ENCODE measurements around the gene ICOS. TPM values are rescaled to one million over a fixed set of nuclear protein-coding genes. Genes with fewer than 3 reads are reported as not detected.
"Not testable (repeated sequence)": the region's sequence is repeated elsewhere in the genome, so short reads cannot be mapped to it uniquely, and the experiment has no call there.

Gene ICOS
- total RNA-seq, 2 donors from 2014 or later, result not detected

- Histone ChIP-seq H3K4me1 (no peaks in the 10 kb centered on the region), H3K4me3 (no peak overlapping the region), H3K27me3 (no peaks in the 10 kb centered on the region), H3K36me3 (no peaks in the 10 kb centered on the region), H3K9me3 (no peaks in the 10 kb centered on the region), H3K27ac (no peak overlapping the region)
- DNase-seq (ENCODE audit: low spot score), result no peak
- no peak for TF ChIP-seq CTCF (IDR thresholded peaks at IDR 0.05)
These were observed 12.2 kb downstream of the ICOS start for GRCh38 chr2:203948733-203949132.

GRCh38 chr2:203949228-203949627 lies 12.7 kb downstream of the ICOS start:
- H3K27me3 ChIP-seq, result no peaks in the 10 kb centered on the region
- H3K9me3 ChIP-seq, result no peaks in the 10 kb centered on the region
- no peak for TF ChIP-seq CTCF (IDR thresholded peaks at IDR 0.05)
- no peak overlapping the region for H3K27ac ChIP-seq
- H3K4me1 ChIP-seq, result no peaks in the 10 kb centered on the region
- H3K4me3 ChIP-seq, result no peak overlapping the region
- H3K36me3 ChIP-seq, result no peaks in the 10 kb centered on the region
- DNase-seq (ENCODE audit: low spot score), result no peak

- no peak overlapping the region for H3K4me3 ChIP-seq
- H3K27ac ChIP-seq, result no peak overlapping the region
- H3K27me3 ChIP-seq, result no peaks in the 10 kb centered on the region
- no peaks in the 10 kb centered on the region for H3K4me1 ChIP-seq
- H3K9me3 ChIP-seq, result no peaks in the 10 kb centered on the region
- no peaks in the 10 kb centered on the region for H3K36me3 ChIP-seq
- no peak for TF ChIP-seq CTCF (IDR thresholded peaks at IDR 0.05)
- DNase-seq (ENCODE audit: low spot score), result no peak
These were observed 14.9 kb downstream of the ICOS start for GRCh38 chr2:203951366-203951902.

GRCh38 chr2:203959265-203959664 lies 22.7 kb downstream of the ICOS start:
- Histone ChIP-seq H3K4me3 (no peak overlapping the region), H3K27me3 (no peaks in the 10 kb centered on the region), H3K27ac (no peak overlapping the region), H3K36me3 (no peaks in the 10 kb centered on the region), H3K4me1 (no peaks in the 10 kb centered on the region), H3K9me3 (no peaks in the 10 kb centered on the region)
- no peak for DNase-seq (ENCODE audit: low spot score)
- TF ChIP-seq CTCF (IDR thresholded peaks at IDR 0.05), result no peak

GRCh38 chr2:203959672-203960071 lies 23.1 kb downstream of the ICOS start:
- Histone ChIP-seq H3K4me1 (no peaks in the 10 kb centered on the region), H3K9me3 (no peaks in the 10 kb centered on the region), H3K27me3 (no peaks in the 10 kb centered on the region), H3K27ac (no peak overlapping the region), H3K4me3 (no peak overlapping the region), H3K36me3 (no peaks in the 10 kb centered on the region)
- DNase-seq (ENCODE audit: low spot score), result no peak
- TF ChIP-seq CTCF (IDR thresholded peaks at IDR 0.05), result no peak

- Histone ChIP-seq H3K27me3 (no peaks in the 10 kb centered on the region), H3K27ac (no peak overlapping the region), H3K4me3 (no peak overlapping the region), H3K9me3 (no peaks in the 10 kb centered on the region), H3K4me1 (no peaks in the 10 kb centered on the region), H3K36me3 (no peaks in the 10 kb centered on the region)
- DNase-seq (ENCODE audit: low spot score), result no peak
- TF ChIP-seq CTCF (IDR thresholded peaks at IDR 0.05), result no peak
These were observed 24.2 kb downstream of the ICOS start for GRCh38 chr2:203960811-203961210.

GRCh38 chr2:203965190-203965589 lies 28.6 kb downstream of the ICOS start:
- not testable (repeated sequence) for H3K27ac ChIP-seq; DNase-seq (ENCODE audit: low spot score); H3K27me3 ChIP-seq; H3K36me3 ChIP-seq; H3K4me1 ChIP-seq; H3K4me3 ChIP-seq; H3K9me3 ChIP-seq

Data from right atrium auricular region (tissue), 2 donors.